OCI-LY7 (cell line): ENCODE measurements around the gene TTC24.

Experiments
- CTCF ChIP-seq: fragments of 200-600 bp; sonication (generic); conservative IDR thresholded peaks from 2 replicates; pipeline ENCODE4 v1.5.1; 2014; ENCODE audit warnings: mild to moderate bottlenecking, antibody characterized with exemption, low read length, moderate library complexity, mixed read lengths
- EZH2phosphoT487 ChIP-seq: fragments of 200-600 bp; sonication (generic); IDR thresholded peaks from 2 replicates; pipeline ENCODE4 v1.6.1; 2018; ENCODE audit warnings: low read depth, borderline replicate concordance, mild to moderate bottlenecking, mixed run types, antibody characterized with exemption, low read length, moderate library complexity, mixed read lengths

DNA sequence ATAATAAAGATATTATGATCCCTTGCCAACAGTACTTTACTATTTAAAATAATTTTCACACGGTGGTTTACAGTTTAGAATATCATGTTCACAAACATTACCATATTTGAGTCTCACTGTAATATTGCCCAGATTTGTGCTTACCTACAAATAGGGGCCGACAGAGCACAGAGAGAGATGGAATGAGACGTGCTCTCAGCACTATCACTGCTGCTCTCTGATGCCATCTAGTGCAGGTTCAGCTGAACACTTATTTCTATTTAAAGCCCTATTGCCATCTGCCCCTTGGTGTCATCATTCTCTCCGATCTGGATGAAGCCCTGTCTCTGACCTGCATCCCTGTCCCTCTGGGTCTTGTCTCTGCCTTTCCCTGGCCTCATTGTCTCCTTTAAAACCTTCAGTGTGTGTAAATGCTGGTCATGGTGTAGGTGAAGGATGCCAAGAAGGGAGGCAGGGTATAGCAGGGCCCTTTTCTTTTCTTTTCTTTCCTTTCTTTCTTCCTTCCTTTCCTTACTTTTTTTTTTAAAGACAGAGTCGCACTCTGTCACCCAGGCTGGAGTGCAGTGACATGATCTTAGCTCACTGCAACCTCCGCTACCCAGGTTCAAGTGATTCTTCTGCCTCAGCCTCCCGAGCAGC is 28.6 kb downstream of the TTC24 start:
- TF ChIP-seq CTCF (peak; percentile 91), EZH2phosphoT487 (no peak)
